HEK293T (cell line): ENCODE results near the gene USP32.
"Not testable (repeated sequence)": the region's sequence is repeated elsewhere in the genome, so short reads cannot be mapped to it uniquely, and the experiment has no call there.

Experiments
- BHLHE40 ChIP-seq: fragments of 450-650 bp; IDR thresholded peaks from 2 replicates; pipeline ENCODE4 v1.6.1; 2016; ENCODE audit warnings: mild to moderate bottlenecking, moderate library complexity, borderline replicate concordance
- CTBP1 ChIP-seq: fragments of 450-650 bp; IDR thresholded peaks from 2 replicates; pipeline ENCODE4 v1.6.1; 2016; ENCODE audit warnings: borderline replicate concordance
- FOXA1 ChIP-seq: fragments of 450-650 bp; IDR thresholded peaks from 2 replicates; pipeline ENCODE4 v1.6.1; 2016; ENCODE audit warnings: mild to moderate bottlenecking
- FOXK2 ChIP-seq: fragments of 450-650 bp; IDR thresholded peaks from 2 replicates; pipeline ENCODE4 v1.6.1; 2016; ENCODE audit warnings: mild to moderate bottlenecking
- NFRKB ChIP-seq: fragments of 450-650 bp; IDR thresholded peaks from 2 replicates; pipeline ENCODE4 v1.6.1; 2016; ENCODE audit warnings: mild to moderate bottlenecking, moderate library complexity
- TARDBP ChIP-seq: fragments of 450-650 bp; IDR thresholded peaks from 2 replicates; pipeline ENCODE4 v1.6.1; 2016
- ZNF384 ChIP-seq: fragments of 450-650 bp; IDR thresholded peaks from 2 replicates; pipeline ENCODE4 v1.6.1; 2016

DNA sequence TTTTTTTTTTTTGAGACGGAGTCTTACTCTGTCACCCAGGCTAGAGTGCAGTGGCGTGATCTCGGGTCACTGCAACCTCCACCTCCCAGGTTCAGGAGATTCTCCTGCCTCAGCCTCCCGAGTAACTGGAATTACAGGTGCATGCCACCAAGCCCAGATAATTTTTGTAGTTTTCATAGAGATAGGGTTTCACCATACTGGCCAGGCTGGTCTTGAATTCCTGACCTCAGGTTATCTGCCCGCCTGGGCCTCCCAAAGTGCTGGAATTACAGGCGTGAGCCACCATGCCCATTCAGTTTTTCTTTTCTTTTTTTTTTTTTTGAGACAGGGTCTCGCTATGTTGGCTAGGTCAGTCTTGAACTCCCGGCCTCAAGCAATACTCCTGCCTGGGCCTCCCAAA, 164.7 kb downstream of the USP32 start:
- TF ChIP-seq FOXK2, FOXA1, TARDBP, CTBP1, NFRKB, BHLHE40, ZNF384: not testable (repeated sequence)
